NOMO-1 treated with dmso at 0.1 percent for 144 hours (cell line): ENCODE data around the gene ZNF697.
"Not testable (repeated sequence)": the region's sequence is repeated elsewhere in the genome, so short reads cannot be mapped to it uniquely, and the experiment has no call there.

ENCODE experiments used
- DNase-seq: peaks from one replicate; lab custom pipeline; 2025; ENCODE audit not compliant: unreplicated experiment; lab: John Stamatoyannopoulos, UW

ZNF697 gene

GRCh38 chr1:119632103-119632490, 16.0 kb downstream of the ZNF697 start:
- no peak for DNase-seq

- DNase-seq: no peak
Observed at GRCh38 chr1:119631433-119632102, 16.5 kb downstream of the ZNF697 start.

- no peak for DNase-seq
Observed at GRCh38 chr1:119631086-119631432, 17.0 kb downstream of the ZNF697 start.

- no peak for DNase-seq
Observed at GRCh38 chr1:119626841-119627240, 21.2 kb downstream of the ZNF697 start.

GRCh38 chr1:119626011-119626545, 22.0 kb downstream of the ZNF697 start:
- no peak for DNase-seq

- no peak for DNase-seq
Observed at GRCh38 chr1:119623678-119624077, 24.4 kb downstream of the ZNF697 start.

GRCh38 chr1:119623193-119623515, 24.9 kb downstream of the ZNF697 start:
- DNase-seq: no peak

- no peak for DNase-seq
Observed at GRCh38 chr1:119622311-119623192, 25.5 kb downstream of the ZNF697 start.

GRCh38 chr1:119621705-119622104, 26.4 kb downstream of the ZNF697 start:
- no peak for DNase-seq

GRCh38 chr1:119617751-119618691, 30.0 kb downstream of the ZNF697 start:
- DNase-seq: no peak

GRCh38 chr1:119616748-119617147, 31.3 kb downstream of the ZNF697 start:
- DNase-seq: peak; percentile 0

GRCh38 chr1:119615100-119615499, 33.0 kb downstream of the ZNF697 start:
- DNase-seq: not testable (repeated sequence)

- peak; percentile 52 for DNase-seq
Observed at GRCh38 chr1:119613769-119614720, 34.0 kb downstream of the ZNF697 start.

GRCh38 chr1:119611701-119612113, 36.4 kb downstream of the ZNF697 start:
- no peak for DNase-seq

GRCh38 chr1:119608816-119609215, 39.2 kb downstream of the ZNF697 start:
- not testable (repeated sequence) for DNase-seq

GRCh38 chr1:119607087-119607807, 40.8 kb downstream of the ZNF697 start:
- peak; percentile 47 for DNase-seq

GRCh38 chr1:119606394-119606793, 41.7 kb downstream of the ZNF697 start:
- no peak for DNase-seq

GRCh38 chr1:119605686-119606085, 42.4 kb downstream of the ZNF697 start:
- no peak for DNase-seq

GRCh38 chr1:119605080-119605479, 43.0 kb downstream of the ZNF697 start:
- DNase-seq: not testable (repeated sequence)
